ENCODE data around the gene SLC25A13.
A peak's percentile ranks its signal among the peaks of the same experiment; 100 is the strongest.

Gene SLC25A13

GRCh38 chr7:96088579-96088978 is 233.3 kb downstream of the SLC25A13 start:
- H3K4me3 ChIP-seq (ENCODE audit: low read depth, low read length) = no peak overlapping the region
- no peak for DNase-seq (ENCODE audit: low read depth, low spot score)
- ChIA-PET POLR2A (no interaction called here), CTCF (interaction anchor here (1.0 to 1.4 kb wide), 2 partner anchors 12 to 13 kb away, joined by 4 read pairs; no protein-coding TSS in a partner anchor)
- TF ChIP-seq, protein P1, sequence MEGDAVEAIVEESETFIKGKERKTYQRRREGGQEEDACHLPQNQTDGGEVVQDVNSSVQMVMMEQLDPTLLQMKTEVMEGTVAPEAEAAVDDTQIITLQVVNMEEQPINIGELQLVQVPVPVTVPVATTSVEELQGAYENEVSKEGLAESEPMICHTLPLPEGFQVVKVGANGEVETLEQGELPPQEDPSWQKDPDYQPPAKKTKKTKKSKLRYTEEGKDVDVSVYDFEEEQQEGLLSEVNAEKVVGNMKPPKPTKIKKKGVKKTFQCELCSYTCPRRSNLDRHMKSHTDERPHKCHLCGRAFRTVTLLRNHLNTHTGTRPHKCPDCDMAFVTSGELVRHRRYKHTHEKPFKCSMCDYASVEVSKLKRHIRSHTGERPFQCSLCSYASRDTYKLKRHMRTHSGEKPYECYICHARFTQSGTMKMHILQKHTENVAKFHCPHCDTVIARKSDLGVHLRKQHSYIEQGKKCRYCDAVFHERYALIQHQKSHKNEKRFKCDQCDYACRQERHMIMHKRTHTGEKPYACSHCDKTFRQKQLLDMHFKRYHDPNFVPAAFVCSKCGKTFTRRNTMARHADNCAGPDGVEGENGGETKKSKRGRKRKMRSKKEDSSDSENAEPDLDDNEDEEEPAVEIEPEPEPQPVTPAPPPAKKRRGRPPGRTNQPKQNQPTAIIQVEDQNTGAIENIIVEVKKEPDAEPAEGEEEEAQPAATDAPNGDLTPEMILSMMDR (IDR thresholded peaks at IDR 0.05; ENCODE audit: insufficient read depth, low read length, missing control alignments) = no peak

DNA sequence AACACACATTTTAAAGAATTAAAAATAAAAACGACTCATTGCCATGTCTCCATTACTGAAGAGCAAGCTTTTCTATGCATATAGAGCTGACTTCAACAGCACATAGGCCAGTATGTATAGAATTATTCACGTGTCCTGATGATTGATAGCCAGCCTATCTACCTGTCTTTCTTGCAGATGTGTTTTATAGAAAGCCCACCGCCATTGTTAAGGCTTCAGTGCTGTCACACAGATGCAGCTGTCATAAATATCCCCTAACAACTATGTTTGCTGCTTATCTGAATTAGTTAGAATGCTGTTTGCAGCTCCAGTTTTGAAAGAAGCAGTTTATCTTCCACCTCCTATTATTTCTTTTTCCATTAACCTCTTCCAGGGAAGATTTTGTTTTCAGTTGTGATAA is 235.9 kb downstream of the SLC25A13 start:
- TF ChIP-seq, protein P1 (IDR thresholded peaks at IDR 0.05; ENCODE audit: insufficient read depth, low read length, missing control alignments) = no peak
- DNase-seq (ENCODE audit: low read depth, low spot score) = no peak
- CTCF ChIA-PET = interaction anchor here (1.6 to 2.1 kb wide), 2 partner anchors 10 to 941 kb away, joined by 3 to 10 read pairs; no protein-coding TSS in a partner anchor
- H3K4me3 ChIP-seq (ENCODE audit: low read depth, low read length) = no peak overlapping the region
- POLR2A ChIA-PET = no interaction called here

DNA sequence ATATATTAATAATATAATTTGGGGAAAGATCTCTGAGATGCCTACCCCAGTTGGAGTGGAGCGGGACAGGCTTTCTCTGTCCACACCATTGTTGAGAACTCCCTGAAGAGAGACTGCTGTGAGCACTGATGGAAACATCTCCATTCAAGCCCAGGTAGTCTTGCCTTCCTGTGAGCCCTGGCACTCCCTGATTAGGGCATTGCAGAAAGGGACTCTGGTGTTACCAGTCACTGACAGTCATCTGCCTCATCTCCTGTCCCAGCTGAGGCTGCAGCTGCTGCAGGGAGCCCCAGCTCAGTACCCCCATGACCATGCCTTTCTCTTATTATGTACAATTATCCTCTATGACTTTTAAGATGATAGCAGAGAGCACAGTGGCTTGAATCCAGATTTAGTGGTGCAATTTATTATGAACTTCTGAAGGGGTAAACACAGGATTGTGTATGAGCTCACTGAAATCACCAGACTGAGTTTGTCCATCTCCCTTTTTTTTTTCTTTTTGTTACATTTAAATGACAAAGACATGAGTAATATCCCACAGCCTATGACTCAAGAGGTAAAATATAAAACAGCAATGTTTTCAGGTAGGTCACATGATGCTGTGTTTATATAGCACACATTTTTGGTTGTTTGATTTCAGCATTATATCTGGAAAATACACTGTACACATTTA is 236.9 kb downstream of the SLC25A13 start:
- POLR2A ChIA-PET = no interaction called here

DNA sequence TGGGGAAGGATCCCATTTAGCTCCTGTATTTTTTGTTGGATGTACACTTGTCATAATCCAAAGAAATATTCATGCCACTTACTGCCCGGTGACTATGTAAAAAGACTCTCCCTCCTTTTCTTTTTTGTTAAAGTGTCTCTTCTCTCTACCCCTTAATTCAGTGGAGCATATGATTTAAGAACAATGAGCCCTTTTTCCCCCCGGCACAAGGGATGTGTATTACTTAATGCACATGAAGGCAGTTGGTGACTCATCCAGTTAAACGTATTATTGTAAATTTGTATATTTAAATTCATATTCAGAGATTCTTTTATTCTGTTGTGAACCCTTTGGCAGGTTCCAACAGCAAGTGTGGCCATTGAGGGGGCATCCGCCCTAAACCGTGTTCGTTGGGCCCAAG is 241.9 kb downstream of the SLC25A13 start:
- no peak overlapping the region for H3K4me3 ChIP-seq (ENCODE audit: low read depth, low read length)
- TF ChIP-seq, protein P1 (IDR thresholded peaks at IDR 0.05; ENCODE audit: insufficient read depth, low read length, missing control alignments) = no peak
- CTCF ChIA-PET = no interaction called here
- POLR2A ChIA-PET = no interaction called here
- DNase-seq (ENCODE audit: low read depth, low spot score) = no peak

More for the DNA sequence above, 236.9 kb downstream of the SLC25A13 start:
- CTCF ChIA-PET = interaction anchor here (1.6 to 2.5 kb wide), 2 partner anchors 942 kb away, joined by 3 to 8 read pairs; no protein-coding TSS in a partner anchor
- H3K4me3 ChIP-seq (ENCODE audit: low read depth, low read length) = no peak overlapping the region
- TF ChIP-seq, protein P1 (IDR thresholded peaks at IDR 0.05; ENCODE audit: insufficient read depth, low read length, missing control alignments) = no peak
- DNase-seq (ENCODE audit: low read depth, low spot score) = no peak

DNA sequence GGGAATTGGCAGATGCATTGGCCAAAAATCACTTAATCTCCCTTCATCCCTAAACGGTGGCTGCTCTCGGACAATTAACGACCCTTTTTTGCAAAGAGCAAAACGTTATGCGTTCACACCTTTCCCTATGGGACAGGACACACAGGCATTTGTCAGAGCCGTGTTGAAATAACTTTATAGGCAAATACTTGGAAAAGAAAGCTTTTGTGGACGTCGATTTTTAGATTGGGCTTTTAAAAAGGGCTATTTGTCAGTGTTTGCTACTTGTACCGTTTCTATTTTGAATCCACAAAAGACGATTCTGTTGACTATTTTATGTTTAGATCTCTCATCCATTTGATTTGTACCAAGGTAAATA is 245.6 kb downstream of the SLC25A13 start:
- POLR2A ChIA-PET = no interaction called here
- peak overlapping the region; percentile 59 for H3K4me3 ChIP-seq (ENCODE audit: low read depth, low read length)
- TF ChIP-seq, protein P1 (IDR thresholded peaks at IDR 0.05; ENCODE audit: insufficient read depth, low read length, missing control alignments) = no peak
- DNase-seq (ENCODE audit: low read depth, low spot score) = no peak
- CTCF ChIA-PET = interaction anchor here (0.6 to 3.8 kb wide), 13 partner anchors 10 to 990 kb away, joined by 3 to 41 read pairs (median 4); no protein-coding TSS in a partner anchor

DNA sequence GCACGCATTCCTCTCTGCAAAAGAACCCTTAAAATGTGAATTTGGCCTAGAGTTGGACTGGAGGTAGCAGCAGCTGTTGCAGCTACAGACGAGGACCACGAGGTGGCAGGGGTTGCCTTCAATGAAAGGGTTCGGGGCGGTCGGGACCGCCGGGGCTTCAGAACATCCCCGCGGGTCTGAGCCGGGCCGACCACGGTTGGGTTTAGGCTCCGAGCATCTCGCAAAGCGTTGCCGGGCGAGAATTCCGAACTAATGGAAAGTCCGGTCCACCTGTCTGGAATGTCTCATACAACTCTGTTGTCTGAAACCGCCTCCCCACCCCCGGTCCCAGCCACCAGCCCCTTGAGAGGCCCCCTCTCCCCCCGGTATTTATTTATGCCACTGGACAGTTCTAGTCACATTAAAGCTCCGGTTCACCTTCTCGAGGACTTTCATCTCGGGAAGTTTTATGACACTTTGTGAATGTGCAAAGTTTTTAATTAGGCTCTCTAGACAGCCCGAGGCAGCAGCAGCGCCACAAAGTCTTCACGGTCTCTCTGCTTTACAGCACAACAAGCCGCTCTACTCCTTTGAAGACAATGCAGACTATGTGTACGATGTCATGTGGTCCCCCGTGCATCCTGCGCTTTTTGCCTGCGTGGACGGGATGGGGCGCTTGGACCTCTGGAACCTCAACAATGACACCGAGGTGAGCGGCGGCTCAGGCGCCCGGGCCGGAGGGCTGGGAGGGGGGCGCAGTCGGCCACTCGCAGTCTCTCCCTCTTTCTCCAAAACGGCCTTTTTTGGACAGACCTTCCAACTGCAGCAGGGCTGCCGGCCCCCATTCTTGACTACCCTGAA is 246.2 kb downstream of the SLC25A13 start:
- ChIA-PET POLR2A (no interaction called here), CTCF (interaction anchor here (0.6 to 3.8 kb wide), 19 partner anchors 8 to 990 kb away, joined by 3 to 41 read pairs (median 4); partner anchors contain the start of gene DLX5)
- H3K4me3 ChIP-seq (ENCODE audit: low read depth, low read length) = peak overlapping the region; percentile 59
- DNase-seq (ENCODE audit: low read depth, low spot score) = no peak
- TF ChIP-seq, protein P1 (IDR thresholded peaks at IDR 0.05; ENCODE audit: insufficient read depth, low read length, missing control alignments) = peak; percentile 86
